EL (cell line): ENCODE measurements around the gene KLHL8.
A peak's percentile ranks its signal among the peaks of the same experiment; 100 is the strongest.

ENCODE experiments used
- DNase-seq: peaks from one replicate; pipeline ENCODE4 v3.0.0-alpha.2; 2016

Gene KLHL8

DNA sequence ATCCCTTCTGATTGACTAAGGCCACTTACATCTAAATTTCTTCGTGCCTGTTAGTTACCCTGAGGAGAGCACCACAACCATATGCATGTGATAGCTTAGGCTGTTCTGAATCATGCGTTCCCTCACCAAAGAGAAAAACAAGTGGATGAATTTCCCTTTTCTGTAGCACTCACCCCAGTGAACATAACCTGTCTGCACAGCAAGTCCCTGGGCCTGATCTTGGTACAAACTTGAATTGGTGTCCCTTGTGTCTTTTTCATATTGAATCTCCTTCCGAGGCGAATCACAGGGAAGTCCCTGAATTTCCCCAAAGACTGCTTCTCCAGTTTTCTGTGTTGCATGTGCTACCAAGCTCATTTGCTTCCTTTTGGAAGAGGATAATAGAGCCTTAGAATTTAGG lies 100.4 kb downstream of the KLHL8 start:
- no peak for DNase-seq

DNA sequence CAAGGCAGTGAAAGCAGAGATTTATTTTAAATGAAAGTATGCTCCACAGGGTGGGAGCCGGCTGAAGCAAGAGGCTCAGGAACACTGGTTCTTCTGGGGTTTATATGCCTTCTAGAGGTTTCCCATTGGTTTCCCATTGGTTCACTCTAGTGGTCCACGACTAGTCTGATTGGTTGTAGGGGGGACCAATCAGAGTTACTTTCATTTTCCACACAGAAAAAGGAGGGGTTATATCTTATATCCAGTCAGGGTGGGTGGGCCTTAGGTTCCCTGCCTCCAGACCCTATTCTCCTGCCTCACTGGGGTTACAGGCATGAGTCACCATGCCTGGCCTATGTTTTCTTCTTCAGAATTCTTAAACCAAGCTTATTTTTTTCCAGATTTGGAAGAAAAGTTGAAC lies 101.6 kb downstream of the KLHL8 start:
- peak; percentile 68 for DNase-seq

DNA sequence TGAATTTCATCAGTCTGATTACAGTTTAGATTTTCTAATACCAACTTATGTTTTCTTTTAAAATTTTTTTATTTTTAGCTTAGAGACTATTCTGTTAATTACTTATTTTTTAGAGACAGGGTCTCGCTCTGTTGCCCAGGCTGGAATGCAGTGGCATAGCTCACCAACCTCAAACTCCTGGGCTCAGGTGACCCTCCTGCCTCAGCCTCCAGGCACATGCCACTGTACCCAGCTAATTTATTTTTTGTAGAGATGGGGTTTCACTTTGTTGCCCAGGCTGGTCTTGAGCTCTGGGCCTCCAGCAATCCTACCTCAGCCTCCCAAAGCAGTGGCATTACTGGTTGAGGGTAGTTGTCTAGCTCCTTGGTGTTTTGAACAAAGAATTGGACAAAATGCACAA lies 102.0 kb downstream of the KLHL8 start:
- no peak for DNase-seq

DNA sequence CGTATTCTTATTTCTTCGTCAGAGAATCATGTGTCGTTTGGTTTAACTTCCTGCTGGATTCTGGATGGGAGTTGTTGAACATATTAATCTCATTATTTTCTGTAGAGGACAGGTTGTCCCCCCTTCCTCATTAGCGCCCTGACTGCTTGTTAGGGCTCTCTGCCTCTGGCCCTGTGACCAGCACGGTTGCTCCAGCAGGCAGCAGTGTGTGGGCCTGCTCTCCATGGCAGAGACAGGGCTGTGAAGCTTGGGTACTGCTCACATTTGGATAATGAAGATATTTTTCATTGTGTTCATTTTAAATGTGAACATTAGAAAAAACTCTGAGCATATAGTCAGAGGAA lies 102.7 kb downstream of the KLHL8 start:
- no peak for DNase-seq

DNA sequence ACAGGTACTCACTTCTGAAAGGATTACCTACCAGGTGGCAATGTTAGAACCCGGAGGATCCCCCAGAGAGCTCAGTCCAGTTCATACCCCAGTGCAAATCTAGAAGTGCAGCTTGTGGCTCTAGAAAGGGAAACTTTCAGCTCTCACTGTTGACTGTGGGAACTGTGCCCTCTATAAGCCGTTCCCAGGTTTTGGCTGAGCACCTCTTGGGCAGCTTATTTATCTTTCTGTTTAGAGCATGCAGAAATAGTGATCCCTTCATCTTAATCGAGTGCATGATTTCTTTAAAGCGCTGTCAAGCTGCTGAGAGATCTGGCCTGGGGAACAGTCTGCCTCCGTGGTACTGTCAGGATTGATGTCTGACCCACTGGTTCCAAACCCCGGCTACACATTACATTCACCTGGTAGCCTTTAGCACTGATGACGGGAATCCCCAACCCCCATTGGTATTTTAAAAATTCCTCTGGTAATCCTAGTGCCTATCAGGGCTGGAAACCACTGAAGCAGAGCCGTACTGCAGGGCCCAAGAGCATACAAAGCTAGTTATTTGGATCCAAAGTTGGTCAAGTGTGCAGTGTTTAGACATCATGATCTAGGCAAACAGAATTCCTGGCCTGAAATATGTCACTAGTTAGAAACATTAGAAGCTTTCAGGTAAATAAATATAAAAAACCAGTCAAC lies 103.2 kb downstream of the KLHL8 start:
- no peak for DNase-seq

DNA sequence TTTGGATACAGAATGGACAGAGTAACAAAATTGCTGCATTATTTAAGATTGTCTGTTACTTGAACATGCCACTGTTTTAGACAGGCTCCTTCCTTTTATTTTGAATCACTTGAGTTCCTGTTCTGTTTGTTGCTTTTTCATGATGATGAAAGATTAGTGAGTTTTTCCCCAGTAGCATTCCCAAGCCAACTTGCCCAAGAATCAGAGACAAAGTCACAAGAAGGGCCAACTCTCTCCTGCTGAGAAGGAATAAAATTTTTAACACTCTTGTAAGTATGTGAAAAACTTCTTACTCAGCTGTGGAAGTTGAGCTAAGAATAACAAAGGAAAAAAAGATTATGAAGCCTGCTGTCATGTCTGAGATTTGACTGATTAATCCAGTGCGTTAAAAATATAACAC lies 104.2 kb downstream of the KLHL8 start:
- no peak for DNase-seq

DNA sequence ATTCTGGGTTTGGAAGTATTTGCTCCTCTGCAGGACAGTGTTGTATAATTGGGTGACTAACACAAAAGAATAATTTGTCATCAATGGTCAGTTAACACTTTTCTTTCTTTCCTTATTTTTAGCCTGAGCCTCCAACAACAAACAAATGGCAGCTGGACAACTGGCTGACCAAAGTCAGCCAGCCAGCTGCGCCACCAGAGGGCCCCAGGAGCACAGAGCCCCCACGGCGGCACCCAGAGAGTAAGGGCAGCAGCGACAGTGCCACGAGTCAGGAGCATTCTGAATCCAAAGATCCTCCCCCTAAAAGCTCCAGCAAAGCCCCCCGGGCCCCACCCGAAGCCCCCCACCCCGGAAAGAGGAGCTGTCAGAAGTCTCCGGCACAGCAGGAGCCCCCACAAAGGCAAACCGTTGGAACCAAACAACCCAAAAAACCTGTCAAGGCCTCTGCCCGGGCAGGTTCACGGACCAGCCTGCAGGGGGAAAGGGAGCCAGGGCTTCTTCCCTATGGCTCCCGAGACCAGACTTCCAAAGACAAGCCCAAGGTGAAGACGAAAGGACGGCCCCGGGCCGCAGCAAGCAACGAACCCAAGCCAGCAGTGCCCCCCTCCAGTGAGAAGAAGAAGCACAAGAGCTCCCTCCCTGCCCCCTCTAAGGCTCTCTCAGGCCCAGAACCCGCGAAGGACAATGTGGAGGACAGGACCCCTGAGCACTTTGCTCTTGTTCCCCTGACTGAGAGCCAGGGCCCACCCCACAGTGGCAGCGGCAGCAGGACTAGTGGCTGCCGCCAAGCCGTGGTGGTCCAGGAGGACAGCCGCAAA lies 106.0 kb downstream of the KLHL8 start:
- no peak for DNase-seq

DNA sequence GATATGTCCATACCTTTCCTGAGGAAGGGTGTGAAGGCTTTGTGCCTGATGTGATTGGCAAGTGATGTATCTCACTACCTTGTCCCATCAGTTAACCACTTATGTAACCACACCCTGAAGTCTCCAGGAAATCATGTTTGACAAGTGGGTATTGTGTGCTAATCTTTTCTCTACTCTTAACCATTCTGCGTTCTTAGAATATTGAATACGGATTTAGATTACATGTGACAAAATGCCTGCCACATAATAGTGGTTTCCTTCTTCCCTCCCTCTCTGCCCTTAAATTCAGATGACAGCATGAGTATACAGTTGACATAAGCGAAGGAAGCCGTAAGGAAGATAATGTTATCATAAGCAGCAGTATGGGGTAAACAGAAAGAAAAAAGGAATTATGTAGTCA lies 108.4 kb downstream of the KLHL8 start:
- DNase-seq, result no peak
